HepG2 (cell line): ENCODE data around the gene TSR1. TPM values are rescaled to one million over a fixed set of nuclear protein-coding genes. Genes with fewer than 3 reads are reported as not detected.

Experiments used
- ATF2 ChIP-seq: sonication (generic); formaldehyde crosslinking; IDR thresholded peaks from 2 replicates; pipeline ENCODE4 v1.4.0; 2020; ENCODE audit warnings: missing genetic modification reagents
- MEIS2 ChIP-seq: sonication (generic); formaldehyde crosslinking; IDR thresholded peaks from 2 replicates; pipeline ENCODE4 v1.9.0; 2021; ENCODE audit warnings: mild to moderate bottlenecking, missing genetic modification reagents
- PHF5A ChIP-seq: IDR thresholded peaks from one replicate; pipeline ENCODE4 v1.6.1; 2018; ENCODE audit warnings: low read depth, missing genetic modification reagents; ENCODE audit not compliant: unreplicated experiment
- SALL2 ChIP-seq: sonication (generic); formaldehyde crosslinking; IDR thresholded peaks from 2 replicates; pipeline ENCODE4 v1.8.1; 2023; ENCODE audit warnings: mild to moderate bottlenecking, missing genetic modification reagents, inconsistent platforms
- SNRNP70 ChIP-seq: fragments of 200-400 bp; formaldehyde crosslinking; IDR thresholded peaks from 2 replicates; pipeline ENCODE4 v1.6.1; 2017; ENCODE audit warnings: mild to moderate bottlenecking, low read depth, low read length, moderate library complexity
- TARDBP ChIP-seq: sonication (generic); formaldehyde crosslinking; IDR thresholded peaks from 2 replicates; pipeline ENCODE4 v1.8.0; 2022; ENCODE audit warnings: mild to moderate bottlenecking, missing genetic modification reagents
- TEAD3 ChIP-seq: optimal IDR thresholded peaks from 2 replicates; pipeline ENCODE3; 2016; ENCODE audit warnings: borderline replicate concordance
- USF2 ChIP-seq, 2 experiments: sonication (generic) in 1 of 2; formaldehyde crosslinking in 1 of 2; IDR thresholded peaks; 2 replicates each; pipeline versions ENCODE4 v1.5.1 to v1.6.1; 2011 to 2020; ENCODE audit warnings: borderline replicate concordance in 1 of 2, low read depth in 1 of 2, low read length in 1 of 2, mild to moderate bottlenecking in 1 of 2, missing genetic modification reagents in 1 of 2, moderate library complexity in 1 of 2
- ZNF30 ChIP-seq: sonication (generic); formaldehyde crosslinking; IDR thresholded peaks from 2 replicates; pipeline ENCODE4 v1.5.0; 2020; ENCODE audit warnings: mild to moderate bottlenecking, missing genetic modification reagents
- ZNF382 ChIP-seq: sonication (generic); formaldehyde crosslinking; IDR thresholded peaks from 2 replicates; pipeline ENCODE4 v1.5.0; 2020; ENCODE audit warnings: missing genetic modification reagents, mild to moderate bottlenecking, borderline replicate concordance
- ZNF407 ChIP-seq: sonication (generic); formaldehyde crosslinking; IDR thresholded peaks from one replicate; pipeline ENCODE4 v1.5.1; 2020; ENCODE audit warnings: mild to moderate bottlenecking, missing genetic modification reagents; ENCODE audit errors: not compliant biosample characterization
- ZNF678 ChIP-seq: sonication (generic); formaldehyde crosslinking; IDR thresholded peaks from 2 replicates; pipeline ENCODE4 v1.4.0; 2020; ENCODE audit warnings: mild to moderate bottlenecking, missing genetic modification reagents
- ZNF746 ChIP-seq: sonication (generic); formaldehyde crosslinking; IDR thresholded peaks from 2 replicates; pipeline ENCODE4 v1.8.0; 2022; ENCODE audit warnings: mild to moderate bottlenecking, missing genetic modification reagents
- ZNF777 ChIP-seq: sonication (generic); formaldehyde crosslinking; IDR thresholded peaks from 2 replicates; pipeline ENCODE4 v1.4.0; 2020; ENCODE audit warnings: missing genetic modification reagents
- ZNF891 ChIP-seq: sonication (generic); formaldehyde crosslinking; IDR thresholded peaks from 2 replicates; pipeline ENCODE4 v1.5.0; 2020; ENCODE audit warnings: mild to moderate bottlenecking, missing genetic modification reagents
- polyA plus RNA-seq, 8 experiments: library from polyadenylated mRNA; depleted of rRNA in 3 of 8; stranded (reverse) in 7 of 8; unstranded in 1 of 8; fragments of >200 nt; fragmentation: Illumina TruSeq in 4 of 8; extraction: Trizol in 4 of 8; gene quantifications; 2 replicates each; pipeline versions ENCODE4 v1.2.1 to v1.2.3, GENCODE V29; 2011 to 2016; ENCODE audit warnings: low read depth in 4 of 8, missing spikeins in 1 of 8, mixed read lengths in 1 of 8; ENCODE audit not compliant: insufficient read depth in 1 of 8
- total RNA-seq, 5 experiments: library from RNA; depleted of rRNA; stranded (reverse); fragments of >200 nt; fragmentation: Illumina TruSeq; extraction: Trizol; gene quantifications; 2 replicates each; pipeline ENCODE4 v1.2.3, GENCODE V29; 2016; ENCODE audit warnings: low read depth in 1 of 5
- TF ChIP-seq, protein P1 (sequence below): sonication (generic); formaldehyde crosslinking; IDR thresholded peaks from 2 replicates; pipeline ENCODE4 v1.4.0; 2020; ENCODE audit warnings: mild to moderate bottlenecking, missing genetic modification reagents

The TSR1 gene
- total and polyA plus RNA-seq, 2 of the 13 experiments (the other 11 are each of a cell fraction or from before 2014, with no cell fraction given): 7.1 to 65.8 TPM

DNA sequence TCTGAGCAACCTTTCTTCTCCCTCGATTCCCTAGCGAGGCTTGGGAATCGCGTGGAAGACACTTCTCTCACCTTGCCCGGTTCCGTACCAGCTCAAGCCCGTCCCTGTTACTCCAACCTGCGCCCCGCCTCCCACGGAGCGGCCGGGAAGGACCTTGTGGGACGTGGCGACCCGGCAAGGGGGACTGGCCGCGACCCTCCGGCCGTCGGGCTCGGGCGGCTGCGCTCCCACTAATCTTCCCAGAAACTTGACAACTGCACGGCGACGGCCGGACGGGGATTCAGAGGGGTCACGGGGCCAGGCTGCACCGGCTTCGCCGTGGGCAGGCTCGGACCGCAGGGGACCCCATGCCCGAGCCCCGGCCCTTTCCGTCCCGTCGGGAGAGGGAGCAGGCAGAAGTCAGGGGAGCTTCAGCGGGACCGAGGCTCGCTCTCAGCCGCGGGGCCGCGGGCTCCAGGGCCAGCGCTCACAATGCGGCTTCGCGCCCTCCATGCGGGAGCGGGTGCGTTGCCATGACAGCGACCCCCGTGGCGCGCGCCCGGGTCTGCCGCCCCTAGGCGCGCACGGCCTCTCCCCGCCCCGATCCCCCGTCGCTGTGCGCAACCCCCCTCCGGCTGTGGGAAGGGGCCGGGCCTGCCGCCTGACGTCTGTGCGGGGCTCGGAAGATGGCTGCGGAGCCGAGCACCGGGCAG, 741 bp upstream of the TSR1 start, which contains the start of gene SGSM2 (continued):
- TF ChIP-seq ZNF407 (CRISPR knock-in tag) (no peak), USF2 (IDR thresholded peaks at IDR 0.05; ENCODE audit: low read depth, low read length) (no peak), USF2 (CRISPR knock-in tag; IDR thresholded peaks at IDR 0.05; ENCODE audit: borderline replicate concordance) (no peak), PHF5A (CRISPR knock-in tag) (no peak), ZNF382 (CRISPR knock-in tag) (no peak), ZNF891 (CRISPR knock-in tag) (no peak), SNRNP70 (no peak), TEAD3 (no peak), ZNF678 (no peak), SALL2 (CRISPR knock-in tag) (no peak), ZNF30 (CRISPR knock-in tag) (peak; percentile 13; the same call in 1 of the 2 replicates), MEIS2 (CRISPR knock-in tag) (no peak; the same call in 1 of the 2 replicates), TARDBP (CRISPR knock-in tag) (no peak), ZNF777 (CRISPR knock-in tag) (peak; percentile 97), ATF2 (CRISPR knock-in tag) (no peak), ZNF746 (CRISPR knock-in tag) (no peak)
- TF ChIP-seq, protein P1, sequence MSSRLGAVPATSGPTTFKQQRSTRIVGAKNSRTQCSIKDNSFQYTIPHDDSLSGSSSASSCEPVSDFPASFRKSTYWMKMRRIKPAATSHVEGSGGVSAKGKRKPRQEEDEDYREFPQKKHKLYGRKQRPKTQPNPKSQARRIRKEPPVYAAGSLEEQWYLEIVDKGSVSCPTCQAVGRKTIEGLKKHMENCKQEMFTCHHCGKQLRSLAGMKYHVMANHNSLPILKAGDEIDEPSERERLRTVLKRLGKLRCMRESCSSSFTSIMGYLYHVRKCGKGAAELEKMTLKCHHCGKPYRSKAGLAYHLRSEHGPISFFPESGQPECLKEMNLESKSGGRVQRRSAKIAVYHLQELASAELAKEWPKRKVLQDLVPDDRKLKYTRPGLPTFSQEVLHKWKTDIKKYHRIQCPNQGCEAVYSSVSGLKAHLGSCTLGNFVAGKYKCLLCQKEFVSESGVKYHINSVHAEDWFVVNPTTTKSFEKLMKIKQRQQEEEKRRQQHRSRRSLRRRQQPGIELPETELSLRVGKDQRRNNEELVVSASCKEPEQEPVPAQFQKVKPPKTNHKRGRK (CRISPR knock-in tag): no peak
